MM.1S (cell line): Measurements from ENCODE around the gene CELA1.

ENCODE experiments used
- DNase-seq: peaks from one replicate; pipeline ENCODE4 v3.0.0-alpha.2; 2015
- H2AFZ ChIP-seq: fragments of 300-600 bp; sonication (generic); 2 replicates; pipeline ENCODE4 v1.6.0; 2016; ENCODE audit warnings: antibody characterized with exemption, low read length
- H3F3A ChIP-seq: fragments of 300-600 bp; sonication (generic); 2 replicates; pipeline ENCODE4 v1.6.1; 2016; ENCODE audit warnings: mild to moderate bottlenecking, antibody characterized with exemption, low read length, moderate library complexity, mixed read lengths; ENCODE audit not compliant: insufficient read depth
- H3K27ac ChIP-seq: fragments of 300-600 bp; sonication (generic); 2 replicates; pipeline ENCODE4 v1.5.1; 2016; ENCODE audit warnings: mild to moderate bottlenecking, low read length
- H3K27me3 ChIP-seq: fragments of 300-600 bp; sonication (generic); replicated peaks from 2 replicates; pipeline ENCODE4 v1.6.0; 2016; ENCODE audit warnings: low read length; ENCODE audit not compliant: insufficient read depth
- H3K36me3 ChIP-seq: fragments of 300-600 bp; sonication (generic); replicated peaks from 2 replicates; pipeline ENCODE4 v1.6.1; 2016; ENCODE audit warnings: mild to moderate bottlenecking, low read length, mixed read lengths; ENCODE audit not compliant: insufficient read depth
- H3K4me1 ChIP-seq: fragments of 300-600 bp; sonication (generic); 2 replicates; pipeline ENCODE4 v1.6.1; 2016; ENCODE audit warnings: low read length, mixed read lengths
- H3K4me2 ChIP-seq: fragments of 300-600 bp; sonication (generic); 2 replicates; pipeline ENCODE4 v1.6.0; 2016; ENCODE audit warnings: low read depth, low read length
- H3K4me3 ChIP-seq: fragments of 300-600 bp; sonication (generic); 2 replicates; pipeline ENCODE4 v1.5.1; 2016; ENCODE audit warnings: low read length, mixed read lengths
- H3K79me2 ChIP-seq: fragments of 300-600 bp; sonication (generic); 2 replicates; pipeline ENCODE4 v1.6.1; 2016; ENCODE audit warnings: mixed run types, low read length, mixed read lengths
- H3K9ac ChIP-seq: fragments of 300-600 bp; sonication (generic); 2 replicates; pipeline ENCODE4 v1.6.1; 2016; ENCODE audit warnings: low read length, mixed read lengths
- H3K9me2 ChIP-seq: fragments of 300-600 bp; sonication (generic); replicated peaks from 2 replicates; pipeline ENCODE4 v1.6.1; 2016; ENCODE audit warnings: mild to moderate bottlenecking, low read length, mixed read lengths; ENCODE audit not compliant: insufficient read depth
- H3K9me3 ChIP-seq: fragments of 300-600 bp; sonication (generic); replicated peaks from 2 replicates; pipeline ENCODE4 v1.6.1; 2016; ENCODE audit warnings: mild to moderate bottlenecking, low read length, mixed read lengths; ENCODE audit not compliant: insufficient read depth
- H4K20me1 ChIP-seq: fragments of 300-600 bp; sonication (generic); 2 replicates; pipeline ENCODE4 v1.6.1; 2016; ENCODE audit warnings: mild to moderate bottlenecking, low read length, moderate library complexity, mixed read lengths; ENCODE audit not compliant: insufficient read depth
- EZH2 ChIP-seq: fragments of 300-600 bp; sonication (generic); optimal IDR thresholded peaks from 2 replicates; pipeline ENCODE3; 2017; ENCODE audit warnings: low read depth, mild to moderate bottlenecking, antibody characterized with exemption, low read length, mixed read lengths
- EZH2phosphoT487 ChIP-seq: fragments of 300-600 bp; sonication (generic); IDR thresholded peaks from 2 replicates; pipeline ENCODE4 v1.6.1; 2018; ENCODE audit warnings: antibody characterized with exemption, low read length
- TF ChIP-seq, protein P1 (sequence below): fragments of 300-600 bp; sonication (generic); IDR thresholded peaks from 2 replicates; pipeline ENCODE4 v1.5.1; 2016; ENCODE audit warnings: antibody characterized with exemption, low read length, mixed read lengths

CELA1 gene

DNA sequence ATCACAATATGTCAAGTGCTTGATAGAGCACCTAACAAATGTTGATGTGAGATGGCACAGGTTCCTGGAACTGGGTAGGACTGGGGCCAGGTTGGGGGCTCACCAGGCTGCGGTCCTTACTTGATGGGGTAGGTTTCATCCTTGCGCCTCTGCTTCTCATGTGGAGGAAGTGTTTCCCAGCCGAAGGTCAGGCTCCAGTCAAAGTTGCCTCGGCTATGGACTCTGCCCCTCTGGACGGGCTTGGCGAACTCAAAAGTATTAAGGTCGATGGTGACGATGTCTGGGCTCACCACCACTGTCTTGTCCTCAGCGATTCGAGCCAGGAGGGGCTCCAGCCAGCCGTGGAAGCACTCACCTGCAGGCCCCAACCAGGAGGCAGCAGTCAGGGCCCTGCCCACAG is 17.5 kb upstream of the CELA1 start:
- Histone ChIP-seq H3K4me2 (no peak overlapping the region), H3K9ac (no peak overlapping the region), H3K9me3 (no peaks in the 10 kb centered on the region), H3K79me2 (no peaks in the 10 kb centered on the region), H3K36me3 (no peaks in the 10 kb centered on the region), H3K27me3 (no peaks in the 10 kb centered on the region), H3K9me2 (no peaks in the 10 kb centered on the region), H3F3A (peaks cover 4% of the 10 kb centered on the region), H4K20me1 (no peaks in the 10 kb centered on the region), H3K27ac (no peak overlapping the region), H2AFZ (no peak overlapping the region), H3K4me3 (no peak overlapping the region), H3K4me1 (peaks cover 8% of the 10 kb centered on the region)
- no peak for DNase-seq
- TF ChIP-seq, protein P1, sequence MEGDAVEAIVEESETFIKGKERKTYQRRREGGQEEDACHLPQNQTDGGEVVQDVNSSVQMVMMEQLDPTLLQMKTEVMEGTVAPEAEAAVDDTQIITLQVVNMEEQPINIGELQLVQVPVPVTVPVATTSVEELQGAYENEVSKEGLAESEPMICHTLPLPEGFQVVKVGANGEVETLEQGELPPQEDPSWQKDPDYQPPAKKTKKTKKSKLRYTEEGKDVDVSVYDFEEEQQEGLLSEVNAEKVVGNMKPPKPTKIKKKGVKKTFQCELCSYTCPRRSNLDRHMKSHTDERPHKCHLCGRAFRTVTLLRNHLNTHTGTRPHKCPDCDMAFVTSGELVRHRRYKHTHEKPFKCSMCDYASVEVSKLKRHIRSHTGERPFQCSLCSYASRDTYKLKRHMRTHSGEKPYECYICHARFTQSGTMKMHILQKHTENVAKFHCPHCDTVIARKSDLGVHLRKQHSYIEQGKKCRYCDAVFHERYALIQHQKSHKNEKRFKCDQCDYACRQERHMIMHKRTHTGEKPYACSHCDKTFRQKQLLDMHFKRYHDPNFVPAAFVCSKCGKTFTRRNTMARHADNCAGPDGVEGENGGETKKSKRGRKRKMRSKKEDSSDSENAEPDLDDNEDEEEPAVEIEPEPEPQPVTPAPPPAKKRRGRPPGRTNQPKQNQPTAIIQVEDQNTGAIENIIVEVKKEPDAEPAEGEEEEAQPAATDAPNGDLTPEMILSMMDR = no peak
- no peak for TF ChIP-seq EZH2phosphoT487
- no peak for TF ChIP-seq EZH2

DNA sequence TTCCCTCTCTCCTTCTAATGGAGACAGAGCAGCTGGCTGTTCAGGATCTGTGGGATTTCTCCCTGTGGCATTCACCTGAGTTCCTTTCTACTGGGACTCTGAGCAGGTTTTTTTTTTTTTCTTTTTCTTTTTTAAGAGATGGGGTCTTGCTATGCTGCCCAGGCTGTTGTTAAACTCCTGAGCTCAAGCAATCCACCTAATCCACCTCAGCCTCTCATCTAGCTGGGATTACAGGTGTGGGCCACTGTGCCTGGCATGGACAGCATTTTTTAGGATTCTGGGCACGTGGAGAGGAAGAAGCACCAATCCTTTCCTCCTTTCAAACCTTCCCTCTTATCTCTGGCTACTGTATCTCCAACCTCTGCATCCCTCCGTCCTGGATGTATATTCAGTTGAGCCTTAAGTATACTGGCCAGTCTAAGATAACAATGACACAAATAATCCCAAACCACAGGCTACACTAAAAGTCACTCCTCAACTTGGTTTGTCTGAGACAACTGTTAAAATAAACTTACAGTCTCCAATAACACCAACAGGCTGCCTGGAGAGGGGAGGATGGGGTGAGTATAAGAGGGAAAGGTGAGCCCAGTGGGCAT is 16.4 kb upstream of the CELA1 start:
- H3K4me2 ChIP-seq = no peak overlapping the region
- H2AFZ ChIP-seq = no peak overlapping the region
- no peak for DNase-seq
- no peaks in the 10 kb centered on the region for H3K9me2 ChIP-seq
- no peaks in the 10 kb centered on the region for H3F3A ChIP-seq
- no peaks in the 10 kb centered on the region for H3K27me3 ChIP-seq
- H4K20me1 ChIP-seq = no peaks in the 10 kb centered on the region
- H3K9me3 ChIP-seq = no peaks in the 10 kb centered on the region
- no peak overlapping the region for H3K9ac ChIP-seq
- no peaks in the 10 kb centered on the region for H3K36me3 ChIP-seq
- no peak for TF ChIP-seq EZH2phosphoT487
- TF ChIP-seq EZH2 = no peak
- TF ChIP-seq, protein P1 = no peak
- H3K4me1 ChIP-seq = no peaks in the 10 kb centered on the region
- no peak overlapping the region for H3K27ac ChIP-seq
- no peak overlapping the region for H3K4me3 ChIP-seq
- H3K79me2 ChIP-seq = no peaks in the 10 kb centered on the region

DNA sequence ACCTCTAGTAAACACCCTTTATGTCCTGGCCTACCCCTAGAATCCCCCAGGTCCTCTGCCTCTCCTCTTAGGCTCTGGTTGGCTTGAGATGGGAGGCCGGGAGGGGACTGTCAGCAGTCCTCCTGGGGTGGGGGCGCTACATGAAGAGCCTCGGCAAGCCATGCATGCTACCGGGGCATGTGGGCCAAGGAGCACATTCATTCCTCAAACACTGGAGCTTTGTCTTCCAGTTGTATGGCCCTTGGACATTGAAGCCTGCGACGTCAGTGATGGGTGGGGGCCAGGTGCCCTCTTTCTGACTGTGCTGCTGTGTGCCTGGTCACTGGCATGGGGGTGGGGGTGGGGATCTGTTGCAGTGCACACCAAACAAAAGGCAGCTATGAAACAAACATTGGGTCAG is 15.8 kb upstream of the CELA1 start:
- Histone ChIP-seq H3K9me2 (no peaks in the 10 kb centered on the region), H3K9ac (no peak overlapping the region), H3K36me3 (no peaks in the 10 kb centered on the region), H3K4me1 (no peaks in the 10 kb centered on the region), H3F3A (no peaks in the 10 kb centered on the region), H3K27me3 (no peaks in the 10 kb centered on the region), H3K27ac (no peak overlapping the region), H3K4me3 (no peak overlapping the region), H3K4me2 (no peak overlapping the region), H3K79me2 (no peaks in the 10 kb centered on the region), H2AFZ (no peak overlapping the region), H3K9me3 (no peaks in the 10 kb centered on the region), H4K20me1 (no peaks in the 10 kb centered on the region)
- TF ChIP-seq, protein P1 = no peak
- TF ChIP-seq EZH2phosphoT487 = no peak
- TF ChIP-seq EZH2 = no peak
- DNase-seq = no peak
